Sigmoid colon (tissue), 7 donors: ENCODE measurements around the gene KRTAP4-12. TPM values are rescaled to one million over a fixed set of nuclear protein-coding genes. Genes with fewer than 3 reads are reported as not detected.
"Not testable (repeated sequence)": the region's sequence is repeated elsewhere in the genome, so short reads cannot be mapped to it uniquely, and the experiment has no call there.

Source experiments
- DNase-seq: peaks from one replicate; pipeline ENCODE4 v3.0.0-alpha.2; 2019
- H3K27ac ChIP-seq, 4 donors: fragments of 200-600 bp; sonication (generic); one replicate each; pipeline ENCODE4 v1.5.1; 2016 to 2019; ENCODE audit warnings: mild to moderate bottlenecking in 1 of 4
- H3K27me3 ChIP-seq, 3 donors: fragments of 200-600 bp; sonication (generic); one replicate each; pipeline ENCODE4 v1.5.1; 2019; ENCODE audit warnings: mild to moderate bottlenecking in 1 of 3
- H3K36me3 ChIP-seq, 4 donors: fragments of 200-600 bp; sonication (generic); one replicate each; pipeline ENCODE4 v1.5.1; 2016 to 2019
- H3K4me1 ChIP-seq, 4 donors: fragments of 200-600 bp; sonication (generic); one replicate each; pipeline ENCODE4 v1.5.1; 2017 to 2019
- H3K4me3 ChIP-seq, 4 donors: fragments of 200-600 bp; sonication (generic); one replicate each; pipeline ENCODE4 v1.5.1; 2017 to 2019; ENCODE audit warnings: mild to moderate bottlenecking in 2 of 4, moderate library complexity in 1 of 4
- H3K9me3 ChIP-seq, 4 donors: fragments of 200-600 bp in 3 of 4; sonication (generic) in 3 of 4; one replicate each; pipeline versions ENCODE4 v1.5.1 to v1.6.1; 2013 to 2019
- EP300 ChIP-seq, 4 donors: sonication (generic); formaldehyde crosslinking; IDR thresholded peaks; one replicate each; pipeline ENCODE4 v1.6.1; 2017; ENCODE audit warnings: antibody characterized with exemption in 4 of 4
- POLR2A ChIP-seq, 2 donors: fragments of 450-650 bp; IDR thresholded peaks; one replicate each; pipeline ENCODE4 v1.6.1; 2016; ENCODE audit warnings: antibody characterized with exemption in 2 of 2, mild to moderate bottlenecking in 2 of 2, moderate library complexity in 2 of 2
- POLR2AphosphoS5 ChIP-seq, 4 donors: sonication (generic); formaldehyde crosslinking; IDR thresholded peaks; one replicate each; pipeline ENCODE4 v1.6.1; 2017; ENCODE audit warnings: antibody characterized with exemption in 4 of 4
- WGBS, 2 donors: extraction: QIAGEN DNeasy Blood & Tissue Kit; methylation state at CpG; one replicate each; pipeline ENCODE4 v1.1.7; 2013; 5-methylcytosine and 5-hydroxymethylcytosine counted together
- intact Hi-C: fragments of 100-400 bp; cut with DNase I; formaldehyde crosslinking; loops from one replicate; pipeline ENCODE4 v1.15.1; 2023
- polyA plus RNA-seq, 3 donors: library from polyadenylated mRNA; stranded (reverse); fragments of 200-250 nt; gene quantifications; one replicate each; pipeline ENCODE4 v1.2.3, GENCODE V29; 2013
- total RNA-seq, 4 donors: library from RNA; depleted of rRNA; stranded (reverse); fragments of >200 nt; gene quantifications; one replicate each; pipeline ENCODE4 v1.1.0, GENCODE V29; 2016
- TF ChIP-seq, protein P1 (sequence below), 4 experiments: fragments of 450-650 bp in 3 of 4; fragments of 200-600 bp in 1 of 4; IDR thresholded peaks; one replicate each; pipeline ENCODE4 v1.5.1; 2016 to 2019; ENCODE audit warnings: antibody characterized with exemption in 4 of 4, mild to moderate bottlenecking in 3 of 4, moderate library complexity in 2 of 4
- donor health status: healthy with polysubstance abuse.
- donor health status: Bipolar disorder and iron deficiency.
- donor health status: healthy.

KRTAP4-12 gene
- total and polyA plus RNA-seq, 7 donors: not detected

DNA sequence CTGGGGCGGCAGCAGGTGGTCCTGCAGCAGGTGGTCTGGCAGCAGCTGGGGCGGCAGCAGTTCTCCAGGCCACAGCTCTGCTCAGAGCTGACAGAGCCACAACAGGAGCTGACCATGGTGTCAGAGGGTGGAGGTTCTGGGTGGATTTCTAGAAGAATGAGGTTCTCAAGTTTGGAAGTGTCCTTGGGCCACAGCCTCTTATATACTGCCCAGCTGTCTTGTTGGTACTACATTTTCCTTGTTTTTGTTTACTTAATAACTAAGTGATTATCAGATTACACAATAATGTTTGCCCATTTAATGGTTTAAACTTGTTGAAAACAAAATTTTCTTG, 25.6 kb upstream of the KRTAP4-12 start, which contains the start of gene KRTAP4-5:
TSS of gene KRTAP4-5 (minus strand) at position 174 of the 334 bp plus-strand sequence. CDS start at position 116, 58 bp downstream.
- intact Hi-C loops: no loop called here
- Histone ChIP-seq H3K9me3 (no peaks in the 10 kb centered on the region), H3K27ac (no peak within 1 kb of the TSS), H3K27me3 (no peaks in the 10 kb centered on the region), H3K4me1 (no peaks in the 10 kb centered on the region), H3K36me3 (no peaks in the 10 kb centered on the region), H3K4me3 (no peak within 1 kb of the TSS)
- no peak for TF ChIP-seq POLR2A (IDR thresholded peaks at IDR 0.05)
- TF ChIP-seq POLR2AphosphoS5 (IDR thresholded peaks at IDR 0.05): no peak
- no peak for TF ChIP-seq EP300 (IDR thresholded peaks at IDR 0.05)
- WGBS, 2 donors: 61 to 65% methylated on average over 2 of the region's 2 CpGs
- DNase-seq: no peak

DNA sequence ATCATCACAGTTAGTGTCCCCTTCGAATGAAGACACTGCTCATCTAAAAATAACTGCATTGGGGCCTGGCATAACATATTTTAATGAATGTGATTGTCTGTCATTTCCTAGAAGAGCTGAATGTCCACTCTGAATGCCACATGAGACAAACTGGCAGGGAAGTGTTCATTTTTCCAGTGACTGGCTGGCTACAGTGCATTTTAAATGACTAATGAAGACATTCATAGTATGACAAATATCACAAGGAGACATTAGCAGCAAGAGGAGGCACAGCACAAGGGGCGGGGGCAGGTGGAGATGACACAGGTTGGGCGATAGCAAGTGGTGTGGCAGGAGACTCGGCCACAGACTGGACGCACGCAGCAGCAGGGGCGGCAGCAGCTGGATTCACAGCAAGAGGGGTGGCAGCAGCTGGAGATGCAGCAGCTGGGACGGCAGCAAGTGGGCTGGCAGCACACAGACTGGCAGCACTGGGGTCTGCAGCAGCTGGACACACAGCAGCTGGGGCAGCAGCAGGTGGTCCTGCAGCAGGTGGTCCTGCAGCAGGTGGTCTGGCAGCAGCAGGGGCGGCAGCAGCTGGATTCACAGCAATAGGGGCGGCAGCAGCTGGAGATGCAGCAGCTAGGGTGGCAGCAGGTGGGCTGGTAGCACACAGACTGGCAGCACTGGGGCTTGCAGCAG, 25.1 kb upstream of the KRTAP4-12 start:
- H3K4me1 ChIP-seq, intact Hi-C loops, H3K27me3 ChIP-seq, H3K27ac ChIP-seq, H3K4me3 ChIP-seq, H3K36me3 ChIP-seq, DNase-seq, H3K9me3 ChIP-seq: not testable (repeated sequence)
- whole genome bisulfite sequencing, 2 donors: 86 to 90% methylated on average over 10 of the region's 10 CpGs

DNA sequence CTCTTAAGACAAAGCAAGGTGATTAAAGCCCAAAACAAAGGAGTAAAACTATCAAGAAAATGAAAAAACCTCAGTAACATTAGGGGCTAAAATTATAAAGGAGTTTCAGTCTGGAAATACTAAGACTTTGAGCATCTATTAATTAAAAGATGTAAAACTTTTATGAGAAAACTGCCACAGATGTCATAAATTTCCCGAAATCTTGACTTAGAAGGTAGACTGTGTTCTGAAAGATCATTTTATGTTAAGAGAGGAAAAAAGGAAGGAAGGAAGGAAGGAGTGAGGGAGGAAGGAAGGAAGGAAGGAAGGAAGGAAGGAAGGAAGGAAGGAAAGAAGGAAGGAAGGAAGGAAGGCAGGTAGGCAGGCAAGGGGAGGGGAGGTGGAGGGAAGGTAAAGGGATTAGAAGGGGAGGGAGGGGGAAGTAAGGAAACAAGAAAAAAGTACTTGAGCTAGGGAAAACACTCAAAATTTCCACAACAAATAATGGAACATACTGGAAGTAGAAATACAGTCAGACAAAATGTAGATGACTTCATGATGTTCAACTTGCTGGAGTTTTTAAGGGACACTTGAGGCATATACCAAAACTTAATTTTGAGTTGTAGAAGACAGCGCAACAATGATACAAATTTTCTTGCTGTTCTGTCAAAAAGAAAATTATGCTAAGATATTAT, 23.7 kb upstream of the KRTAP4-12 start:
- H3K27me3 ChIP-seq: no peaks in the 10 kb centered on the region
- peaks cover 0 to 8% (median 3%) of the 10 kb centered on the region in 4 donors for H3K9me3 ChIP-seq
- H3K27ac ChIP-seq: no peak overlapping the region
- no peak overlapping the region for H3K4me3 ChIP-seq
- no peaks in the 10 kb centered on the region for H3K4me1 ChIP-seq
- no peak for DNase-seq
- intact Hi-C loops: no loop called here
- H3K36me3 ChIP-seq: no peaks in the 10 kb centered on the region
- TF ChIP-seq, protein P1, sequence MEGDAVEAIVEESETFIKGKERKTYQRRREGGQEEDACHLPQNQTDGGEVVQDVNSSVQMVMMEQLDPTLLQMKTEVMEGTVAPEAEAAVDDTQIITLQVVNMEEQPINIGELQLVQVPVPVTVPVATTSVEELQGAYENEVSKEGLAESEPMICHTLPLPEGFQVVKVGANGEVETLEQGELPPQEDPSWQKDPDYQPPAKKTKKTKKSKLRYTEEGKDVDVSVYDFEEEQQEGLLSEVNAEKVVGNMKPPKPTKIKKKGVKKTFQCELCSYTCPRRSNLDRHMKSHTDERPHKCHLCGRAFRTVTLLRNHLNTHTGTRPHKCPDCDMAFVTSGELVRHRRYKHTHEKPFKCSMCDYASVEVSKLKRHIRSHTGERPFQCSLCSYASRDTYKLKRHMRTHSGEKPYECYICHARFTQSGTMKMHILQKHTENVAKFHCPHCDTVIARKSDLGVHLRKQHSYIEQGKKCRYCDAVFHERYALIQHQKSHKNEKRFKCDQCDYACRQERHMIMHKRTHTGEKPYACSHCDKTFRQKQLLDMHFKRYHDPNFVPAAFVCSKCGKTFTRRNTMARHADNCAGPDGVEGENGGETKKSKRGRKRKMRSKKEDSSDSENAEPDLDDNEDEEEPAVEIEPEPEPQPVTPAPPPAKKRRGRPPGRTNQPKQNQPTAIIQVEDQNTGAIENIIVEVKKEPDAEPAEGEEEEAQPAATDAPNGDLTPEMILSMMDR (IDR thresholded peaks at IDR 0.05): no peak
- TF ChIP-seq EP300 (IDR thresholded peaks at IDR 0.05): no peak
- TF ChIP-seq POLR2AphosphoS5 (IDR thresholded peaks at IDR 0.05): no peak
- TF ChIP-seq POLR2A (IDR thresholded peaks at IDR 0.05): no peak
- 90 to 95% methylated on average over 2 of the region's 2 CpGs for WGBS, 2 donors

DNA sequence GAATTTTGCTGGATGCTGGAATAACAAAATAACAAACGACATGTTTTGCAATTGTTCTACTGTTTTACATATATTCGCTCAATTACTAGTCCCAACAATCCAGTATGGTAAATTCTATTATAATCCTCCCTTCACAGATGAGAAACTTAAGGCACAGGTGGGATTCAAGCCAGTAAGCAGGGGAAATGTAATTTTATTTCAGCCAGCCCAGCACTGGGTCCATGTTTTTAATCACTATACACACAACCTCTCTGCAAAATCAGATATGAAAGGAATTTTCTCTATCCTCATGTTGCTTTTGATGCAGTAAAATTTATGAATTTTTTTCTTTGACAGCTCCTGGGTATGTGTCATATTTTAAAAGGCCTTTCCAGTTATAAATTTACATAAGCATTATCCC, 21.3 kb upstream of the KRTAP4-12 start:
- Histone ChIP-seq H3K4me3 (no peak overlapping the region), H3K4me1 (no peaks in the 10 kb centered on the region), H3K27ac (no peak overlapping the region), H3K27me3 (no peaks in the 10 kb centered on the region), H3K36me3 (no peaks in the 10 kb centered on the region), H3K9me3 (peaks cover 0 to 11% (median 3%) of the 10 kb centered on the region in 4 donors)
- TF ChIP-seq POLR2A (IDR thresholded peaks at IDR 0.05): no peak
- no peak for TF ChIP-seq EP300 (IDR thresholded peaks at IDR 0.05)
- no peak for TF ChIP-seq POLR2AphosphoS5 (IDR thresholded peaks at IDR 0.05)
- TF ChIP-seq, protein P1 (IDR thresholded peaks at IDR 0.05): no peak
- DNase-seq: no peak
- 92 to 93% methylated on average over 2 of the region's 2 CpGs for WGBS, 2 donors
- intact Hi-C loops: no loop called here

DNA sequence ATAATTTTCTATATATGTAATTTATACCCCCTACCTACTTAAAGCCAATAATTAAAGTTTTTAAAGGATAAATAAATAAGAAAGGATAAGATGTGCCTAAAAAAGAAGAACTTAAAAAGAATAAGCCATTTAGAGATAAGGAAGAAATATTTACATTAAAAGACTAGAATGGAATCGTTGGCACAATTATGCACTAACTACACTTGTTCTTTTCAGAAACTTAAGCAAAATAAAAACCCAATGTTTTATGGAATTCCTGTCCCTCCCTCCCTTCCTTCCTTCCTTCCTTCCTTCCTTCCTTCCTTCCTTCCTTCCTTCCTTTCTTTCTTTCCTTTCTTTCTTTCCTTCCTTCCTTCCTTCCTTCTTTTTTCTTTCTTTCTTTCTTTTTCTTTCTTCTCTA, 20.9 kb upstream of the KRTAP4-12 start:
- DNase-seq: no peak
- H3K4me1 ChIP-seq: no peaks in the 10 kb centered on the region
- H3K27me3 ChIP-seq: no peaks in the 10 kb centered on the region
- peaks cover 0 to 15% (median 4%) of the 10 kb centered on the region in 4 donors for H3K9me3 ChIP-seq
- intact Hi-C loops: no loop called here
- H3K4me3 ChIP-seq: no peak overlapping the region
- no peaks in the 10 kb centered on the region for H3K36me3 ChIP-seq
- 90 to 94% methylated on average over 1 of the region's 1 CpG for WGBS, 2 donors
- H3K27ac ChIP-seq: no peak overlapping the region
- TF ChIP-seq POLR2A (IDR thresholded peaks at IDR 0.05) (no peak), EP300 (IDR thresholded peaks at IDR 0.05) (no peak), POLR2AphosphoS5 (IDR thresholded peaks at IDR 0.05) (no peak)
- TF ChIP-seq, protein P1 (IDR thresholded peaks at IDR 0.05): no peak
